Astrocyte of the spinal cord (primary cell): ENCODE data around the gene PDE4C.

Experiments used
- DNase-seq: peaks from one replicate; pipeline ENCODE4 v3.0.0; 2011; ENCODE audit warnings: low read depth, low spot score
- H3K4me3 ChIP-seq: 2 replicates; pipeline ENCODE4 v1.5.1; 2011; ENCODE audit warnings: low read depth, mild to moderate bottlenecking, low read length, moderate library complexity
- in situ Hi-C: cut with HindIII; loops from 2 replicates; pipeline ENCODE4 v1.10.0; 2017; ENCODE audit warnings: low sequenced_read_pairs
- TF ChIP-seq, protein P1 (sequence below): IDR thresholded peaks from 2 replicates; pipeline ENCODE4 v1.5.1; 2012; ENCODE audit warnings: low read depth, mild to moderate bottlenecking, low read length, inconsistent platforms

Gene PDE4C

DNA sequence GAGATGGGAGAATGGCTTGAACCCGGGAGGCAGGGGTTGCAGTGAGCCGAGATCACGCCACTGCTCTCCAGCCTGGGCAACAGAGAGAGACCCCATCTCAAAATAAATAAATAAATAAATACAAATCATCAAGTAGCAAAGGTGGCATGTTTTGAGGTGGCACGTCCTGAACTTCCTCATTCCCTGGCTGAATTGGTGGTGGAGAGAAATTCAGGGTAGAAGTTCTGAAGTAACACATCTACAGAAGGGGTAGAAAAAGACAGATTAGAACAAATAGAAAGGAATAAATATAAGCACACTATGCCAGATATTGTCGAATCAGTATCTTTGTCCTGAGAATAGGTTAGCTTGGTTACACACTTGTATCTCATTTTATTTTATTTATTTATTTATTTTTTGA, 46.3 kb downstream of the PDE4C start:
- TF ChIP-seq, protein P1, sequence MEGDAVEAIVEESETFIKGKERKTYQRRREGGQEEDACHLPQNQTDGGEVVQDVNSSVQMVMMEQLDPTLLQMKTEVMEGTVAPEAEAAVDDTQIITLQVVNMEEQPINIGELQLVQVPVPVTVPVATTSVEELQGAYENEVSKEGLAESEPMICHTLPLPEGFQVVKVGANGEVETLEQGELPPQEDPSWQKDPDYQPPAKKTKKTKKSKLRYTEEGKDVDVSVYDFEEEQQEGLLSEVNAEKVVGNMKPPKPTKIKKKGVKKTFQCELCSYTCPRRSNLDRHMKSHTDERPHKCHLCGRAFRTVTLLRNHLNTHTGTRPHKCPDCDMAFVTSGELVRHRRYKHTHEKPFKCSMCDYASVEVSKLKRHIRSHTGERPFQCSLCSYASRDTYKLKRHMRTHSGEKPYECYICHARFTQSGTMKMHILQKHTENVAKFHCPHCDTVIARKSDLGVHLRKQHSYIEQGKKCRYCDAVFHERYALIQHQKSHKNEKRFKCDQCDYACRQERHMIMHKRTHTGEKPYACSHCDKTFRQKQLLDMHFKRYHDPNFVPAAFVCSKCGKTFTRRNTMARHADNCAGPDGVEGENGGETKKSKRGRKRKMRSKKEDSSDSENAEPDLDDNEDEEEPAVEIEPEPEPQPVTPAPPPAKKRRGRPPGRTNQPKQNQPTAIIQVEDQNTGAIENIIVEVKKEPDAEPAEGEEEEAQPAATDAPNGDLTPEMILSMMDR, result no peak
- DNase-seq, result no peak
- H3K4me3 ChIP-seq, result no peak overlapping the region
- in situ Hi-C loops, result no loop called here

DNA sequence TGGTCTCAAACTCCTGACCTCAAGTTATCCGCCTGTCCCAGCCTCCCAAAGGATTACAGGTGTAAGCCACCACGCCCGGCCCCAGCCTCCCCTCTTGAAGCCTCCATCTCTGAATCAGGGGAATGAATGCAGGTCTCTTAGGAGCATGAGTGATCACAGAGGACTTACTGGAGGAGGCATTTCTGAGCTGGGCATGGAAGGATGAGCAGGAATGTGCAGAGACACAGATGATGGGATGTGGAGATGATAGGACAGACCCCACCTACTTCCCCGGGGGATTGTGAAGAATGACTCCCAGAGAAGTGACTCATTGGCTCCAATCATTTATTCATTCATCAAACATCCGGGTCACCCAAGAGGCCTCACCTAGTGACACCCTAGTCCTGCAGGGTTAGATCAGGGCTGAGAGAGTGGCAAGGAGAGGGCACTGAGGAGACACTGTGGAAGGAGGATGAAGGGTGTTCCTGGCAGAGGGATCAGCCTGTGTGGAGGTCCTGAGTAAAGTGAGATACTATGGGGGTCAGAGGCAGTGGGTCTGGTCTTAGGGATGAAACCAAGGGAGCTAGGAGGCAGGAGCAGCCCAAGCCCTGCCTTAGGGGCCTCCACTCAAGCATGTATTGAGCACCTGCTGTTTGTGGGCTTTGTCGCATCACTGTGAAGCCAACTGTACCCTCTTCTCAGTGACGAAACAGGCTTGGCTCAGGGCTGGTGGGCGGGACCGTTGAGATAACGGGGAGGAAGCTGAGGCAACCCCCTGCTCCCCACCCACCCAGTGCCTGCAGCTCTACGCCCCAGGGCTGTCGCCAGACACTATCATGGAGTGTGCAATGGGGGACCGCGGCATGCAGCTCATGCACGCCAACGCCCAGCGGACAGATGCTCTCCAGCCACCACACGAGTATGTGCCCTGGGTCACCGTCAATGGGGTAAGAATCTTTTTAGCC, 49.6 kb downstream of the PDE4C start:
- in situ Hi-C loops, result no loop called here
- no peak for DNase-seq
- TF ChIP-seq, protein P1, result no peak
- H3K4me3 ChIP-seq, result no peak overlapping the region

DNA sequence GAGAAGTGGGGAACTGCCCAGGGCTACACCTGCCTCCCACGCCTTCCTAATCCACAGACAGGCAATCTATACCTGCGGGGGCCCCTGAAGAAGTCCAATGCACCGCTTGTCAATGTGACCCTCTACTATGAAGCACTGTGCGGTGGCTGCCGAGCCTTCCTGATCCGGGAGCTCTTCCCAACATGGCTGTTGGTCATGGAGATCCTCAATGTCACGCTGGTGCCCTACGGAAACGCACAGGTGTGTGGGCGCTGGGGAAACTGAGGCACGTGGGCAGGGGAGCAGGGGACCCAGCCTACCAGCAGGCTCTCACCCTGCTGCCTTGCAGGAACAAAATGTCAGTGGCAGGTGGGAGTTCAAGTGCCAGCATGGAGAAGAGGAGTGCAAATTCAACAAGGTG, 51.3 kb downstream of the PDE4C start:
- DNase-seq, result no peak
- TF ChIP-seq, protein P1, result no peak
- H3K4me3 ChIP-seq, result no peak overlapping the region
- in situ Hi-C loops, result no loop called here
